ENCODE measurements around the gene AQP5. TPM values are rescaled to one million over a fixed set of nuclear protein-coding genes. Genes with fewer than 3 reads are reported as not detected.

Gene AQP5
- total and polyA plus RNA-seq, 4 donors = 7.5 to 57.1 (median 35.2) TPM

DNA sequence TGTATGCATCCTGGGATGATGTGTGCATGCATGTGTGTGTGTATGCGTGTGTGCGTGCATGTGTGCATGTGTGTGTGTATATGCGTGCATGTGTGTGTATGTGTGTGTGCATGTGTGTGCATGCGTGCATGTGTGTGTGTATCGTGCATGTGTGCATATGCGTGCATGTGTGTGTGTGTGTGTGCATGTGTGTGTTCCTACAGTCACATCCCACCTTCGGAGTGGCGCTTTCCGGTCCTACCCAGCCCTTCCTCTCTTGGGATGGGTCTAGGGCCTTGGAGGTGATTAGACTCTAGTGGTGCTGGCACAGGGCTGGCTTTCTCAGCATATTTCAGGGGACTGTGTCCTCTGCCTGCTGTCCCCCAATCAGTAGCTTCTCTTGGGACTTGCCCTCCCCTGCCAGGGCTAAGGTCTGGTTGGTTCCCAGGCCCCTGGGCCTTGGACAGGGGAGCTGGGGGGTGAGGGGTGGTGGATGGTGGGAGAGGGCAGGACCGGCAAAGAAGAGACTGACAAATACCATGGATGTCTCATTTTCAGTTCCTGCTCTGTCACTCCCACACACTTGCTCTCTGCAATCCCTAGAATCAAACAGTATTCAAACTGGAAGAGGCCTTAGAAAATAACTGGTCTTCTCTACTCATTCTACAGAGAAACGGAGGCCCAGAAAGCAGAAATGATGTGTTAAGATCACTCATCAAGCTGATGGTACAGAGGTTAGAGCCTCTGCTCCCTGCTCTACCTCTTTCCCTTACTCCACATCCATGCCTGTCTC, 36.1 kb upstream of the AQP5 start:
- H3K36me3 ChIP-seq (ENCODE audit: control insufficient read depth in 4 of 4, insufficient read depth in 4 of 4, low read length in 4 of 4) = no peaks in the 10 kb centered on the region
- H3K9ac ChIP-seq (ENCODE audit: insufficient read depth in 1 of 2, low read length in 2 of 2) = no peak overlapping the region
- DNase-seq = no peak
- no peak overlapping the region for H3K4me3 ChIP-seq
- WGBS, 2 donors = 88 to 91% methylated on average over 11 of the region's 11 CpGs
- ATAC-seq (ENCODE audit: insufficient read depth, low FRiP score) = no peak
- TF ChIP-seq, protein P1, sequence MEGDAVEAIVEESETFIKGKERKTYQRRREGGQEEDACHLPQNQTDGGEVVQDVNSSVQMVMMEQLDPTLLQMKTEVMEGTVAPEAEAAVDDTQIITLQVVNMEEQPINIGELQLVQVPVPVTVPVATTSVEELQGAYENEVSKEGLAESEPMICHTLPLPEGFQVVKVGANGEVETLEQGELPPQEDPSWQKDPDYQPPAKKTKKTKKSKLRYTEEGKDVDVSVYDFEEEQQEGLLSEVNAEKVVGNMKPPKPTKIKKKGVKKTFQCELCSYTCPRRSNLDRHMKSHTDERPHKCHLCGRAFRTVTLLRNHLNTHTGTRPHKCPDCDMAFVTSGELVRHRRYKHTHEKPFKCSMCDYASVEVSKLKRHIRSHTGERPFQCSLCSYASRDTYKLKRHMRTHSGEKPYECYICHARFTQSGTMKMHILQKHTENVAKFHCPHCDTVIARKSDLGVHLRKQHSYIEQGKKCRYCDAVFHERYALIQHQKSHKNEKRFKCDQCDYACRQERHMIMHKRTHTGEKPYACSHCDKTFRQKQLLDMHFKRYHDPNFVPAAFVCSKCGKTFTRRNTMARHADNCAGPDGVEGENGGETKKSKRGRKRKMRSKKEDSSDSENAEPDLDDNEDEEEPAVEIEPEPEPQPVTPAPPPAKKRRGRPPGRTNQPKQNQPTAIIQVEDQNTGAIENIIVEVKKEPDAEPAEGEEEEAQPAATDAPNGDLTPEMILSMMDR (IDR thresholded peaks at IDR 0.05; ENCODE audit: control extremely low read depth, extremely low read depth) = no peak
- H3K9me3 ChIP-seq (ENCODE audit: control insufficient read depth in 4 of 4, insufficient read depth in 3 of 4, low read length in 3 of 4) = no peaks in the 10 kb centered on the region
- H3K27ac ChIP-seq (ENCODE audit: low read depth in 1 of 2, low read length in 1 of 2) = no peak overlapping the region
- H3K4me1 ChIP-seq (ENCODE audit: control insufficient read depth in 5 of 5, insufficient read depth in 5 of 5, low read length in 5 of 5) = peaks cover 0 to 7% (median 0%) of the 10 kb centered on the region in 5 donors
- H3K27me3 ChIP-seq (ENCODE audit: control insufficient read depth in 3 of 3, insufficient read depth in 3 of 3, low read length in 2 of 3) = no peaks in the 10 kb centered on the region

DNA sequence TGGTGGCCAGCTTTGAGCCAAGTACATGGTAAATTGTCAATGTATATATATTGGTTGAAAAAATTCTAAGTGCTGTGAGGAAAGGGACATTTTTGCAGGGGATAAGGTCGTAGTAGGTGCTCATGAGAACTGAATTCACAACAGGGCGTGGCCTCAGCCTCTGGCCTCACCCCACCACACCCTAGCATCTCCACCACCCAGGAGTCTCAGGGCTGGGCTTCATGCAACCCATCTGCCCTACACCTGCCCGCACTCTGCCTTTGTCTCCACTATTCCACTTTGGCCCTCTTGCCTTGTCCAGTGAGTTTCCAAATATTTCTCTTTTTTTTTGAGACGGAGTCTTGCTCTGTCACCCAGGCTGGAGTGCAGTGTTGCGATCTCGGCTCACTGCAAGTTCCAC, 33.2 kb upstream of the AQP5 start:
- Histone ChIP-seq H3K36me3 (ENCODE audit: control insufficient read depth in 4 of 4, insufficient read depth in 4 of 4, low read length in 4 of 4) (no peaks in the 10 kb centered on the region), H3K9me3 (ENCODE audit: control insufficient read depth in 4 of 4, insufficient read depth in 3 of 4, low read length in 3 of 4) (no peaks in the 10 kb centered on the region), H3K27me3 (ENCODE audit: control insufficient read depth in 3 of 3, insufficient read depth in 3 of 3, low read length in 2 of 3) (no peaks in the 10 kb centered on the region), H3K27ac (ENCODE audit: low read depth in 1 of 2, low read length in 1 of 2) (no peak overlapping the region), H3K9ac (ENCODE audit: insufficient read depth in 1 of 2, low read length in 2 of 2) (no peak overlapping the region), H3K4me1 (ENCODE audit: control insufficient read depth in 5 of 5, insufficient read depth in 5 of 5, low read length in 5 of 5) (no peaks in the 10 kb centered on the region), H3K4me3 (no peak overlapping the region)
- DNase-seq (no peak), ATAC-seq (ENCODE audit: insufficient read depth, low FRiP score) (no peak)
- WGBS, 2 donors = 88 to 92% methylated on average over 6 of the region's 6 CpGs
- TF ChIP-seq, protein P1 (IDR thresholded peaks at IDR 0.05; ENCODE audit: control extremely low read depth, extremely low read depth) = no peak

DNA sequence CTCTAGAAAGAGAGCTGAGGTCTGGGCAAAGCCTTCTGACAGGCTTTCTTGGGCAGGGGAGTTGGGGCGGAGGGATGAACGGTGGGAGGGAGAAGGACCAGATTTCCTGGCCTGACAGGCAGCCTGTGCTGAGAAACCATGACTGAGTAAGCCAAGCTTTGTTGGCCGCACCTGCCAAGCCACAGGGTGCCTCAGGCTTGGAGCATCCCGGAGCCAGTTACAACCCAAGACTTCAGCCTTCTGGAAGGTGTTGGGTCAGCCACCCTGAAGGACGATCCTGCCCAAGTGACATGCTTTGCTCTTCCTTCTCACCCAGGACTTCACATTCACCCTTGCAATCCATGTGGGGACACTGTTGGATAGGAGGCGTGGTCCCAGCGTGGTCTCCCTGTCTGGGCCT, 32.1 kb upstream of the AQP5 start:
- no peak overlapping the region for H3K9ac ChIP-seq (ENCODE audit: insufficient read depth in 1 of 2, low read length in 2 of 2)
- TF ChIP-seq, protein P1 (IDR thresholded peaks at IDR 0.05; ENCODE audit: control extremely low read depth, extremely low read depth) = no peak
- no peaks in the 10 kb centered on the region for H3K9me3 ChIP-seq (ENCODE audit: control insufficient read depth in 4 of 4, insufficient read depth in 3 of 4, low read length in 3 of 4)
- H3K27ac ChIP-seq (ENCODE audit: low read depth in 1 of 2, low read length in 1 of 2) = no peak overlapping the region
- H3K27me3 ChIP-seq (ENCODE audit: control insufficient read depth in 3 of 3, insufficient read depth in 3 of 3, low read length in 2 of 3) = no peaks in the 10 kb centered on the region
- 82 to 88% methylated on average over 7 of the region's 7 CpGs for WGBS, 2 donors
- H3K36me3 ChIP-seq (ENCODE audit: control insufficient read depth in 4 of 4, insufficient read depth in 4 of 4, low read length in 4 of 4) = no peaks in the 10 kb centered on the region
- H3K4me1 ChIP-seq (ENCODE audit: control insufficient read depth in 5 of 5, insufficient read depth in 5 of 5, low read length in 5 of 5) = no peaks in the 10 kb centered on the region
- DNase-seq (no peak), ATAC-seq (ENCODE audit: insufficient read depth, low FRiP score) (no peak)
- no peak overlapping the region for H3K4me3 ChIP-seq
